Measurements from ENCODE around the gene PRR23E.

DNA sequence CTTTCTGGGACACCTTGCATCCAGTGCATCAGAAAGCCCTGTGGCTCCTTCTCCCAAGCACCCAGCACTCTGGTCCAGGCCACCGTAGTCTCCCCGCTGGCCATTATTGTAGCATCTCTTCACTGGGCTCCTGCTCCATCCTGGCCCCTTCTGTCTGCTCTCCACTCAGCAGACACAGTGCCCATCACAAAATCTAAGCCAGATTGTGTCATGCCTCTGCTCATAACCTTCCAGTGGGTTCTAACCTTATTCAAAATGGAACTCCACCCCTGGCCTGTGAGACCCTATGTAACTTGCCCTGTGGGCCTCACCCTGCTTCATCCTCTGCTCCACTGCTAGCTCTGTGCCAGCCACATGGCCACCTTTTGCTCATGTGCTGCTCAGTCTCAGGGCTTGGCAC is 31.7 kb upstream of the PRR23E start:
- TF ChIP-seq FOXP2 (optimal IDR thresholded peaks at IDR 0.05; ENCODE audit: borderline replicate concordance, extremely low read depth, extremely low read length, insufficient read depth) = no peak
- TF ChIP-seq SIN3A (IDR thresholded peaks at IDR 0.05; ENCODE audit: borderline replicate concordance, insufficient read depth, low read length) = no peak
- no peak for TF ChIP-seq POLR2AphosphoS5 (IDR thresholded peaks at IDR 0.05; ENCODE audit: low read depth, low read length)
- TF ChIP-seq, protein P1, sequence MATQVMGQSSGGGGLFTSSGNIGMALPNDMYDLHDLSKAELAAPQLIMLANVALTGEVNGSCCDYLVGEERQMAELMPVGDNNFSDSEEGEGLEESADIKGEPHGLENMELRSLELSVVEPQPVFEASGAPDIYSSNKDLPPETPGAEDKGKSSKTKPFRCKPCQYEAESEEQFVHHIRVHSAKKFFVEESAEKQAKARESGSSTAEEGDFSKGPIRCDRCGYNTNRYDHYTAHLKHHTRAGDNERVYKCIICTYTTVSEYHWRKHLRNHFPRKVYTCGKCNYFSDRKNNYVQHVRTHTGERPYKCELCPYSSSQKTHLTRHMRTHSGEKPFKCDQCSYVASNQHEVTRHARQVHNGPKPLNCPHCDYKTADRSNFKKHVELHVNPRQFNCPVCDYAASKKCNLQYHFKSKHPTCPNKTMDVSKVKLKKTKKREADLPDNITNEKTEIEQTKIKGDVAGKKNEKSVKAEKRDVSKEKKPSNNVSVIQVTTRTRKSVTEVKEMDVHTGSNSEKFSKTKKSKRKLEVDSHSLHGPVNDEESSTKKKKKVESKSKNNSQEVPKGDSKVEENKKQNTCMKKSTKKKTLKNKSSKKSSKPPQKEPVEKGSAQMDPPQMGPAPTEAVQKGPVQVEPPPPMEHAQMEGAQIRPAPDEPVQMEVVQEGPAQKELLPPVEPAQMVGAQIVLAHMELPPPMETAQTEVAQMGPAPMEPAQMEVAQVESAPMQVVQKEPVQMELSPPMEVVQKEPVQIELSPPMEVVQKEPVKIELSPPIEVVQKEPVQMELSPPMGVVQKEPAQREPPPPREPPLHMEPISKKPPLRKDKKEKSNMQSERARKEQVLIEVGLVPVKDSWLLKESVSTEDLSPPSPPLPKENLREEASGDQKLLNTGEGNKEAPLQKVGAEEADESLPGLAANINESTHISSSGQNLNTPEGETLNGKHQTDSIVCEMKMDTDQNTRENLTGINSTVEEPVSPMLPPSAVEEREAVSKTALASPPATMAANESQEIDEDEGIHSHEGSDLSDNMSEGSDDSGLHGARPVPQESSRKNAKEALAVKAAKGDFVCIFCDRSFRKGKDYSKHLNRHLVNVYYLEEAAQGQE (IDR thresholded peaks at IDR 0.05; ENCODE audit: insufficient read depth in 1 of 2, low read depth in 2 of 2, low read length in 2 of 2) = no peak

Measured in PFSK-1 (cell line).